ENCODE measurements around the gene CCDC15. TPM values are rescaled to one million over a fixed set of nuclear protein-coding genes. Genes with fewer than 3 reads are reported as not detected.

Gene CCDC15
- total and polyA plus RNA-seq, 11 donors: 0.08 to 1.8 (median 0.19) TPM

- no peak for DNase-seq
- Histone ChIP-seq H3K27ac (no peak overlapping the region), H3K4me3 (no peak overlapping the region), H3K36me3 (no peaks in the 10 kb centered on the region), H3K9me3 (no peaks in the 10 kb centered on the region), H3K4me1 (peaks cover 0 to 26% (median 0%) of the 10 kb centered on the region in 12 donors), H3K27me3 (peaks cover 0 to 9% (median 0%) of the 10 kb centered on the region in 9 donors)
- intact Hi-C loops (cut with DNase I): no loop called here
- 74 to 81% (median 78%) methylated on average over 9 to 11 of the region's 11 CpGs for WGBS, 4 donors
- no peak for TF ChIP-seq CTCF (IDR thresholded peaks at IDR 0.05)
- no peak for ATAC-seq
Observed at GRCh38 chr11:125075900-125076317, 121.9 kb downstream of the CCDC15 start.

GRCh38 chr11:125076378-125076945, 122.5 kb downstream of the CCDC15 start:
- TF ChIP-seq CTCF (IDR thresholded peaks at IDR 0.05) (no peak), POLR2A (IDR thresholded peaks at IDR 0.05) (no peak)
- DNase-seq (no peak), ATAC-seq (no peak)
- intact Hi-C loops (cut with DNase I): no loop called here
- Histone ChIP-seq H3K9me3 (no peaks in the 10 kb centered on the region), H3K4me1 (peaks cover 0 to 20% (median 0%) of the 10 kb centered on the region in 12 donors), H3K27ac (no peak overlapping the region), H3K36me3 (no peaks in the 10 kb centered on the region), H3K27me3 (peaks cover 0 to 9% (median 0%) of the 10 kb centered on the region in 9 donors), H3K4me3 (no peak overlapping the region)
- 62 to 70% (median 66%) methylated on average over 14 of the region's 14 CpGs for WGBS, 4 donors

- intact Hi-C loops (cut with DNase I): no loop called here
- Histone ChIP-seq H3K4me1 (peaks cover 0 to 6% (median 0%) of the 10 kb centered on the region in 12 donors), H3K9me3 (no peaks in the 10 kb centered on the region), H3K27ac (no peak overlapping the region), H3K4me3 (no peak overlapping the region), H3K27me3 (peaks cover 0 to 9% (median 0%) of the 10 kb centered on the region in 9 donors), H3K36me3 (no peaks in the 10 kb centered on the region)
- DNase-seq (no peak), ATAC-seq (no peak)
- WGBS, 4 donors: 90 to 96% (median 95%) methylated on average over 11 of the region's 11 CpGs
- TF ChIP-seq CTCF (IDR thresholded peaks at IDR 0.05) (no peak), POLR2A (IDR thresholded peaks at IDR 0.05) (no peak)
Observed at GRCh38 chr11:125078016-125078415, 124.0 kb downstream of the CCDC15 start.

GRCh38 chr11:125078516-125079140, 124.6 kb downstream of the CCDC15 start:
- H3K4me3 ChIP-seq: no peak overlapping the region
- ATAC-seq: no peak
- no peaks in the 10 kb centered on the region for H3K36me3 ChIP-seq
- H3K9me3 ChIP-seq: no peaks in the 10 kb centered on the region
- H3K27me3 ChIP-seq: peaks cover 0 to 11% (median 0%) of the 10 kb centered on the region in 9 donors
- TF ChIP-seq CTCF (IDR thresholded peaks at IDR 0.05) (no peak), POLR2A (IDR thresholded peaks at IDR 0.05) (no peak)
- WGBS, 4 donors: 91 to 94% (median 92%) methylated on average over 14 of the region's 14 CpGs
- no peak for DNase-seq
- intact Hi-C loops (cut with DNase I): no loop called here
- no peaks in the 10 kb centered on the region for H3K4me1 ChIP-seq
- H3K27ac ChIP-seq: no peak overlapping the region
